ENCODE measurements around the gene JAKMIP1. TPM values are rescaled to one million over a fixed set of nuclear protein-coding genes. Genes with fewer than 3 reads are reported as not detected.

JAKMIP1 gene
- total RNA-seq, 3 donors from 2014 or later: 0.66 to 0.88 (median 0.80) TPM

DNA sequence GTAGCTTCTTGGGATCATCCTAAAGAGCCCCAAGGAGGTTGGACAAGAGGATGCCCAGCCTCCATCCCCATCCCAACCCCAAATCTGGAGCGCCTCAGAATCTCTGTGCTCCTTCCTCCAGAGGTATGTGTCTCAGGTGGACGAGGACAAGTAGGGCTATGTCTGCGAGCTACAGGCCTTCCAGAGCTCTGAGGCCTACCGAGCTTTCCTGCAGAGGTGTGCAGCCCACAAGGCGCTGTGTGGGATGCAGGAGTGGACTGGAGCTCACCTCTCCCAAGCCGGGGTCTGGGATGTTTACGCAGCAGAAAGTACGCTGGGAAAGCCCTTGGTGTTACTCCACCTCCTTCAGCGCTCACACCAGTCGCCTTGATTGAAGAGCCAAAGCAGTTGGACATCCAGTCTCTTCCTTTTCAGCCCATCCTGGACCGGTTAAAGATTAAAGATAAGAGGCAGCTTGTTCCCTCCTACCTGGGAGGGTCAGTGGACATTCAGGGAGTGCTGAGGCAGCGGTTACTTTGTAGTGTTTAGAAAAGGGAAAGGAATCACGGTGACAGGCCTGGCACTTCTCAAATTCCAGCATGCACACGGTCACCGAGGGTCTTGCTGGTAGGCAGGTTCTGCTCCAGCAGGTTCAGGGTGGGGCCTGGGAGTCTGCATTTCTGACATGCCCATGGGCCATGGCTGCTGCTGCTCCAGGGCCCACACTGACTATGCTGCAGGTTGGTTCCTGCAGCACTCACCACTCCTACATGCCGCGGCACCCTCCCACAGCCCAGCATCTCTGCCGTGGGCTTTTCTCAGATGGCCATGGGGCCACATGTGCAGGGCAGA lies 29.5 kb upstream of the JAKMIP1 start:
- intact Hi-C loops (cut with DNase I; ENCODE audit: low total_unique reads): no loop called here
- no peaks in the 10 kb centered on the region for H3K4me1 ChIP-seq
- no peak for TF ChIP-seq POLR2AphosphoS5 (IDR thresholded peaks at IDR 0.05)
- TF ChIP-seq CTCF (IDR thresholded peaks at IDR 0.05): no peak
- no peak for TF ChIP-seq POLR2A (IDR thresholded peaks at IDR 0.05)
- H3K36me3 ChIP-seq: no peaks in the 10 kb centered on the region
- H3K4me3 ChIP-seq: no peak overlapping the region
- no peak overlapping the region for H3K27ac ChIP-seq
- no peaks in the 10 kb centered on the region for H3K9me3 ChIP-seq
- DNase-seq (ENCODE audit: low spot score in 2 of 2): peak in 1 of 2 donors; percentile 28
- peaks cover 0 to 14% of the 10 kb centered on the region in 2 donors for H3K27me3 ChIP-seq

DNA sequence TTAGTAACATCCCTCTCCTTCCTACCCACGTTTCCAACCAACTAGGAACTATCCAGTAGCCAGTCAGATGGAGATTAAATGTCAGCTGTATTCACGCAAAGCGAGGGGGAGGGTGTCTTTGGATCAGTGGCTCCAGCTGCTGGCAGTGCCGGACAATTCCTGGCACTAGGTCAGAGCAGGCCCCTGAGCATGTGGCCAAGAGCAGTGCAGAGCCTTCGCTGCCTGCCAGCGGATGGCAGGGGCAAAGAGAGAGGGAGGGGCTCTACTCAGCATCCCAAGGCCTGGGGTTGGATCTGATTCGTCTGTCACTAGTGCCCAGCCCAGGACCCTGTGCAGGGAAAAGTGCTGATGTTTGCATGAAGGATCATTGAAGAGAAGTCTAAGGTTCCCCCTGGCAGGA lies 28.7 kb upstream of the JAKMIP1 start:
- Histone ChIP-seq H3K36me3 (no peaks in the 10 kb centered on the region), H3K27me3 (peaks cover 0 to 13% of the 10 kb centered on the region in 2 donors), H3K4me3 (no peak overlapping the region), H3K27ac (no peak overlapping the region), H3K4me1 (no peaks in the 10 kb centered on the region), H3K9me3 (no peaks in the 10 kb centered on the region)
- peak in 1 of 2 donors; percentile 9 for DNase-seq (ENCODE audit: low spot score in 2 of 2)
- intact Hi-C loops (cut with DNase I; ENCODE audit: low total_unique reads): no loop called here
- no peak for TF ChIP-seq POLR2AphosphoS5 (IDR thresholded peaks at IDR 0.05)
- no peak for TF ChIP-seq CTCF (IDR thresholded peaks at IDR 0.05)

GRCh38 chr4:6228158-6229067 lies 28.1 kb upstream of the JAKMIP1 start:
- no peak overlapping the region for H3K27ac ChIP-seq
- peaks cover 0 to 11% of the 10 kb centered on the region in 2 donors for H3K27me3 ChIP-seq
- H3K4me1 ChIP-seq: no peaks in the 10 kb centered on the region
- intact Hi-C loops (cut with DNase I; ENCODE audit: low total_unique reads): no loop called here
- DNase-seq (ENCODE audit: low spot score in 2 of 2): peak in 1 of 2 donors; percentile 6
- TF ChIP-seq CTCF (IDR thresholded peaks at IDR 0.05): no peak
- no peak for TF ChIP-seq POLR2AphosphoS5 (IDR thresholded peaks at IDR 0.05)
- TF ChIP-seq POLR2A (IDR thresholded peaks at IDR 0.05): no peak
- H3K36me3 ChIP-seq: no peaks in the 10 kb centered on the region
- H3K9me3 ChIP-seq: no peaks in the 10 kb centered on the region
- H3K4me3 ChIP-seq: no peak overlapping the region

DNA sequence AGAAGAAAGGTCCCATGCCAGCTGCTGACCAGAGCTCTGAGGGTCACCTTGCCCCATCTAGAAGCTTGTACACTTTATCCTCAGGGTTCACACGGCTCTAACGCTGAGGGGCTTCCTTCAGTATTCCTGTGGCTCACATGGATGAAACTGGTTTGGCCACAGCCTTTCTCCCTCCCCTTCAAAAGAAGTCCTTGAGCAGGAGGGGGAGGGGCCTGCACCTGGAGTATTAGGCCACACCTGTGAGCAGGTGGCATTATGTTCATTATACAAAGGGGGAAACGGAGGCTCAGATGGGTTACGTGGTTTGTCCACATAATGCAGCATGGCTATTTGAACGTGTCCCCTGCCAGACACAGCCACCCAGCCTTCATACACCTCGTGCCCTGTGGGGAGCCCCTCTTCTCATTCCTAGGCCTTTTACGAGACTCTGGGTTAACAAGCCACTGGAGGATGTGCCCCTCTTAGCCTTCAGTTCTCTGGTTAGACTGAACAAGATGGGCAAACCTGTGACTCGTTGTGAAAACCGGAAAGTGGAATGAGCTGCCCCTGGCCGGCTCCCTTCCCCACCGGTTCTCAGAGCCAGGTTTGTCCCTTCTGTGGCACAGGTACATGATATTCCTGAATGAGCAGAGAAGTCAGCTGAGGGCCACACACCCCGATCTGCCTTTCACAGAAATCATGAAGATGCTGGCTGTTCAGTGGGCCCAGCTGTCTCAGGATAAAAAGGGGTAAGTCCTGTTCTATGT lies 27.2 kb upstream of the JAKMIP1 start:
- intact Hi-C loops (cut with DNase I; ENCODE audit: low total_unique reads): no loop called here
- Histone ChIP-seq H3K4me1 (no peaks in the 10 kb centered on the region), H3K9me3 (peaks cover 0 to 2% of the 10 kb centered on the region in 2 donors), H3K36me3 (no peaks in the 10 kb centered on the region), H3K4me3 (no peak overlapping the region), H3K27ac (no peak overlapping the region), H3K27me3 (peaks cover 0 to 15% of the 10 kb centered on the region in 2 donors)
- TF ChIP-seq CTCF (IDR thresholded peaks at IDR 0.05) (no peak), POLR2A (IDR thresholded peaks at IDR 0.05) (no peak), POLR2AphosphoS5 (IDR thresholded peaks at IDR 0.05) (no peak)
- peak in 1 of 2 donors; percentile 15 for DNase-seq (ENCODE audit: low spot score in 2 of 2)

All from breast epithelium (tissue), 4 donors.